ENCODE results near the gene HNF4A. TPM values are rescaled to one million over a fixed set of nuclear protein-coding genes. Genes with fewer than 3 reads are reported as not detected.

The HNF4A gene
- total and polyA plus RNA-seq, 2 of the 13 experiments (the other 11 are each of a cell fraction or from before 2014, with no cell fraction given) = 80.9 to 169 TPM

- TF ChIP-seq, protein P1, sequence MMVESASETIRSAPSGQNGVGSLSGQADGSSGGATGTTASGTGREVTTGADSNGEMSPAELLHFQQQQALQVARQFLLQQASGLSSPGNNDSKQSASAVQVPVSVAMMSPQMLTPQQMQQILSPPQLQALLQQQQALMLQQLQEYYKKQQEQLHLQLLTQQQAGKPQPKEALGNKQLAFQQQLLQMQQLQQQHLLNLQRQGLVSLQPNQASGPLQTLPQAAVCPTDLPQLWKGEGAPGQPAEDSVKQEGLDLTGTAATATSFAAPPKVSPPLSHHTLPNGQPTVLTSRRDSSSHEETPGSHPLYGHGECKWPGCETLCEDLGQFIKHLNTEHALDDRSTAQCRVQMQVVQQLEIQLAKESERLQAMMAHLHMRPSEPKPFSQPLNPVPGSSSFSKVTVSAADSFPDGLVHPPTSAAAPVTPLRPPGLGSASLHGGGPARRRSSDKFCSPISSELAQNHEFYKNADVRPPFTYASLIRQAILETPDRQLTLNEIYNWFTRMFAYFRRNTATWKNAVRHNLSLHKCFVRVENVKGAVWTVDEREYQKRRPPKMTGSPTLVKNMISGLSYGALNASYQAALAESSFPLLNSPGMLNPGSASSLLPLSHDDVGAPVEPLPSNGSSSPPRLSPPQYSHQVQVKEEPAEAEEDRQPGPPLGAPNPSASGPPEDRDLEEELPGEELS (CRISPR knock-in tag; IDR thresholded peaks at IDR 0.05) = no peak; the same call in 1 of the 2 replicates
- TF ChIP-seq SRSF9 (IDR thresholded peaks at IDR 0.05; ENCODE audit: borderline replicate concordance, insufficient read depth, low read depth, low read length, poor library complexity, severe bottlenecking) = no peak
- TF ChIP-seq, protein P2, sequence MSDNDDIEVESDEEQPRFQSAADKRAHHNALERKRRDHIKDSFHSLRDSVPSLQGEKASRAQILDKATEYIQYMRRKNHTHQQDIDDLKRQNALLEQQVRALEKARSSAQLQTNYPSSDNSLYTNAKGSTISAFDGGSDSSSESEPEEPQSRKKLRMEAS (IDR thresholded peaks at IDR 0.05) = no peak
- no peak for TF ChIP-seq HDAC6 (IDR thresholded peaks at IDR 0.05; ENCODE audit: low read depth, low read length)
- TF ChIP-seq NCOA5 (CRISPR knock-in tag; IDR thresholded peaks at IDR 0.05) = no peak
- no peak for TF ChIP-seq PHF20 (CRISPR knock-in tag; IDR thresholded peaks at IDR 0.05)
- TF ChIP-seq ZNF501 (CRISPR knock-in tag; IDR thresholded peaks at IDR 0.05) = no peak
- TF ChIP-seq HMG20B (CRISPR knock-in tag; conservative IDR thresholded peaks at IDR 0.05) = 0 out of 2 replicates have a peak, but pooled peaks have one; percentile 21
- TF ChIP-seq ZNF280B (CRISPR knock-in tag; IDR thresholded peaks at IDR 0.05; ENCODE audit: borderline replicate concordance) = no peak
- TF ChIP-seq SMAD1 (CRISPR knock-in tag; IDR thresholded peaks at IDR 0.05; ENCODE audit: borderline replicate concordance, low read depth) = no peak
- no peak for TF ChIP-seq RBAK (CRISPR knock-in tag; IDR thresholded peaks at IDR 0.05)
- TF ChIP-seq EZH2 (conservative IDR thresholded peaks at IDR 0.05; ENCODE audit: low read depth, low read length) = no peak
- no peak for TF ChIP-seq ZNF121 (CRISPR knock-in tag; IDR thresholded peaks at IDR 0.05)
- TF ChIP-seq ZNF333 (CRISPR knock-in tag; IDR thresholded peaks at IDR 0.05; ENCODE audit: borderline replicate concordance) = no peak
- peak; percentile 93 for TF ChIP-seq HNRNPL (IDR thresholded peaks at IDR 0.05; ENCODE audit: low read depth, low read length)
- TF ChIP-seq, protein P3, sequence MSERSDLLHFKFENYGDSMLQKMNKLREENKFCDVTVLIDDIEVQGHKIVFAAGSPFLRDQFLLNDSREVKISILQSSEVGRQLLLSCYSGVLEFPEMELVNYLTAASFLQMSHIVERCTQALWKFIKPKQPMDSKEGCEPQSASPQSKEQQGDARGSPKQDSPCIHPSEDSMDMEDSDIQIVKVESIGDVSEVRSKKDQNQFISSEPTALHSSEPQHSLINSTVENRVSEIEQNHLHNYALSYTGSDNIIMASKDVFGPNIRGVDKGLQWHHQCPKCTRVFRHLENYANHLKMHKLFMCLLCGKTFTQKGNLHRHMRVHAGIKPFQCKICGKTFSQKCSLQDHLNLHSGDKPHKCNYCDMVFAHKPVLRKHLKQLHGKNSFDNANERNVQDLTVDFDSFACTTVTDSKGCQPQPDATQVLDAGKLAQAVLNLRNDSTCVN (CRISPR knock-in tag; IDR thresholded peaks at IDR 0.05; ENCODE audit: borderline replicate concordance) = no peak
- TF ChIP-seq HNRNPH1 (optimal IDR thresholded peaks at IDR 0.05; ENCODE audit: low read depth, low read length) = no peak
- no peak for TF ChIP-seq SRF (IDR thresholded peaks at IDR 0.05; ENCODE audit: low read depth, low read length)
- TF ChIP-seq, protein P4, sequence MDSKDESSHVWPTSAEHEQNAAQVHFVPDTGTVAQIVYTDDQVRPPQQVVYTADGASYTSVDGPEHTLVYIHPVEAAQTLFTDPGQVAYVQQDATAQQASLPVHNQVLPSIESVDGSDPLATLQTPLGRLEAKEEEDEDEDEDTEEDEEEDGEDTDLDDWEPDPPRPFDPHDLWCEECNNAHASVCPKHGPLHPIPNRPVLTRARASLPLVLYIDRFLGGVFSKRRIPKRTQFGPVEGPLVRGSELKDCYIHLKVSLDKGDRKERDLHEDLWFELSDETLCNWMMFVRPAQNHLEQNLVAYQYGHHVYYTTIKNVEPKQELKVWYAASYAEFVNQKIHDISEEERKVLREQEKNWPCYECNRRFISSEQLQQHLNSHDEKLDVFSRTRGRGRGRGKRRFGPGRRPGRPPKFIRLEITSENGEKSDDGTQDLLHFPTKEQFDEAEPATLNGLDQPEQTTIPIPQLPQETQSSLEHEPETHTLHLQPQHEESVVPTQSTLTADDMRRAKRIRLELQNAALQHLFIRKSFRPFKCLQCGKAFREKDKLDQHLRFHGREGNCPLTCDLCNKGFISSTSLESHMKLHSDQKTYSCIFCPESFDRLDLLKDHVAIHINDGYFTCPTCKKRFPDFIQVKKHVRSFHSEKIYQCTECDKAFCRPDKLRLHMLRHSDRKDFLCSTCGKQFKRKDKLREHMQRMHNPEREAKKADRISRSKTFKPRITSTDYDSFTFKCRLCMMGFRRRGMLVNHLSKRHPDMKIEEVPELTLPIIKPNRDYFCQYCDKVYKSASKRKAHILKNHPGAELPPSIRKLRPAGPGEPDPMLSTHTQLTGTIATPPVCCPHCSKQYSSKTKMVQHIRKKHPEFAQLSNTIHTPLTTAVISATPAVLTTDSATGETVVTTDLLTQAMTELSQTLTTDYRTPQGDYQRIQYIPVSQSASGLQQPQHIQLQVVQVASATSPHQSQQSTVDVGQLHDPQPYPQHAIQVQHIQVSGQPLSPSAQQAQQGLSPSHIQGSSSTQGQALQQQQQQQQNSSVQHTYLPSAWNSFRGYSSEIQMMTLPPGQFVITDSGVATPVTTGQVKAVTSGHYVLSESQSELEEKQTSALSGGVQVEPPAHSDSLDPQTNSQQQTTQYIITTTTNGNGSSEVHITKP (CRISPR knock-in tag; IDR thresholded peaks at IDR 0.05; ENCODE audit: low read depth) = no peak
- TF ChIP-seq ZNF547 (CRISPR knock-in tag; IDR thresholded peaks at IDR 0.05) = no peak
- TF ChIP-seq ZNF350 (CRISPR knock-in tag; IDR thresholded peaks at IDR 0.05; ENCODE audit: borderline replicate concordance, low read depth) = no peak
Observed at GRCh38 chr20:44326391-44327159, 28.9 kb upstream of the HNF4A start (continued).
